IMR-90 (cell line): ENCODE data around the gene GNE. TPM values are rescaled to one million over a fixed set of nuclear protein-coding genes. Genes with fewer than 3 reads are reported as not detected.

Experiments used
- ATAC-seq: fragments of 200-7000 bp; cut with Tn5 transposase; 2 replicates; pipeline ENCODE4 v1.9.1; 2020; ENCODE audit warnings: low read depth, mild to moderate bottlenecking, moderate library complexity
- BruUV-seq: library from RNA; stranded (reverse); fragments of 400-500 nt; replicated peaks from 2 replicates; lab custom pipeline; 2021; lab: Mats Ljungman, UMichigan
- CTCF ChIA-PET: fragments of 300-600 bp; formaldehyde crosslinking; extraction: SDS; loops from one replicate; lab custom pipeline; 2021; ENCODE audit warnings: antibody characterized with exemption; lab: Yijun Ruan, JAX
- POLR2A ChIA-PET: fragments of 300-600 bp; sonication (Branson Sonifier 250); formaldehyde crosslinking; loops from one replicate; lab custom pipeline; 2022; ENCODE audit warnings: antibody characterized with exemption; ENCODE audit not compliant: unreplicated experiment; lab: Charles Lee
- DNase-seq: peaks from one replicate; pipeline ENCODE4 v3.0.0; 2013
- H2AFZ ChIP-seq: replicated peaks from 2 replicates; pipeline ENCODE3; 2013; ENCODE audit warnings: low read length, mild to moderate bottlenecking; ENCODE audit not compliant: poor library complexity
- H2AK5ac ChIP-seq: 2 replicates; pipeline ENCODE4 v1.6.1; 2013; ENCODE audit warnings: low read depth, low read length, inconsistent platforms
- H2AK9ac ChIP-seq: replicated peaks from 2 replicates; pipeline ENCODE3; 2013; ENCODE audit warnings: mild to moderate bottlenecking, low read depth, low read length, moderate library complexity; ENCODE audit not compliant: poor library complexity
- H2BK120ac ChIP-seq: 2 replicates; pipeline ENCODE4 v1.6.1; 2013; ENCODE audit warnings: low read depth, low read length, inconsistent platforms
- H2BK15ac ChIP-seq: 3 replicates; pipeline ENCODE4 v1.6.1; 2013; ENCODE audit warnings: low read depth, low read length, inconsistent platforms
- H2BK20ac ChIP-seq: 2 replicates; pipeline ENCODE4 v1.6.1; 2013; ENCODE audit warnings: low read depth, mild to moderate bottlenecking, inconsistent platforms, low read length, moderate library complexity
- H2BK5ac ChIP-seq: 2 replicates; pipeline ENCODE4 v1.6.1; 2013; ENCODE audit warnings: mild to moderate bottlenecking, low read depth, low read length, inconsistent platforms; ENCODE audit not compliant: poor library complexity, severe bottlenecking
- H3K14ac ChIP-seq: replicated peaks from 2 replicates; pipeline ENCODE4 v1.6.1; 2013; ENCODE audit warnings: low read depth, low read length, inconsistent platforms
- H3K18ac ChIP-seq: 2 replicates; pipeline ENCODE4 v1.6.1; 2013; ENCODE audit warnings: low read depth, low read length, control low read depth
- H3K23ac ChIP-seq: 2 replicates; pipeline ENCODE4 v1.6.1; 2013; ENCODE audit warnings: low read depth, low read length, inconsistent platforms
- H3K27ac ChIP-seq: 2 replicates; pipeline ENCODE4 v1.5.1; 2013; ENCODE audit warnings: mild to moderate bottlenecking, control low read depth, low read length; ENCODE audit not compliant: insufficient read depth
- H3K27me3 ChIP-seq: 2 replicates; pipeline ENCODE4 v1.6.1; 2013; ENCODE audit warnings: low read length; ENCODE audit not compliant: control insufficient read depth, insufficient read depth
- H3K36me3 ChIP-seq: 2 replicates; pipeline ENCODE4 v1.6.1; 2013; ENCODE audit warnings: low read length, mixed read lengths; ENCODE audit not compliant: control insufficient read depth, insufficient read depth
- H3K4ac ChIP-seq: 2 replicates; pipeline ENCODE4 v1.6.1; 2013; ENCODE audit warnings: low read depth, low read length, inconsistent platforms
- H3K4me1 ChIP-seq: 2 replicates; pipeline ENCODE4 v1.6.1; 2013; ENCODE audit warnings: low read length, mixed read lengths; ENCODE audit not compliant: control insufficient read depth, insufficient read depth
- H3K4me2 ChIP-seq: 2 replicates; pipeline ENCODE4 v1.6.1; 2013; ENCODE audit warnings: low read depth, mild to moderate bottlenecking, control low read depth, low read length, moderate library complexity
- H3K4me3 ChIP-seq: 2 replicates; pipeline ENCODE4 v1.5.1; 2013; ENCODE audit warnings: low read depth, mild to moderate bottlenecking, control low read depth, low read length, moderate library complexity; ENCODE audit not compliant: insufficient read depth
- H3K56ac ChIP-seq: 2 replicates; pipeline ENCODE4 v1.6.1; 2013; ENCODE audit warnings: low read length, inconsistent platforms; ENCODE audit not compliant: insufficient read depth; ENCODE audit errors: extremely low read depth
- H3K79me1 ChIP-seq, 2 experiments: 2 replicates each; pipeline ENCODE4 v1.6.1; 2013; ENCODE audit warnings: low read length in 2 of 2, inconsistent platforms in 1 of 2, low read depth in 1 of 2
- H3K9ac ChIP-seq: 2 replicates; pipeline ENCODE4 v1.6.1; 2013; ENCODE audit warnings: low read depth, low read length, control low read depth
- H3K9me1 ChIP-seq: 2 replicates; pipeline ENCODE4 v1.6.1; 2013; ENCODE audit warnings: low read length, inconsistent platforms; ENCODE audit not compliant: insufficient read depth
- H3K9me3 ChIP-seq: 2 replicates; pipeline ENCODE4 v1.6.1; 2013; ENCODE audit warnings: low read length; ENCODE audit not compliant: control insufficient read depth, insufficient read depth
- H4K20me1 ChIP-seq: 2 replicates; pipeline ENCODE4 v1.6.1; 2013; ENCODE audit warnings: low read length, inconsistent platforms; ENCODE audit not compliant: insufficient read depth
- H4K5ac ChIP-seq: 2 replicates; pipeline ENCODE4 v1.6.1; 2013; ENCODE audit warnings: mild to moderate bottlenecking, low read depth, low read length, control low read depth
- H4K8ac ChIP-seq, 2 experiments: 2 replicates each; pipeline ENCODE4 v1.6.1; 2013; ENCODE audit warnings: low read depth in 2 of 2, low read length in 2 of 2, control low read depth in 1 of 2, inconsistent platforms in 1 of 2
- H4K91ac ChIP-seq: 2 replicates; pipeline ENCODE4 v1.6.1; 2013; ENCODE audit warnings: low read depth, low read length, inconsistent platforms; ENCODE audit not compliant: insufficient read depth
- FOS ChIP-seq: fragments of 150-350 bp; IDR thresholded peaks from 2 replicates; pipeline ENCODE4 v1.6.1; 2016; ENCODE audit warnings: low read depth, low read length
- POLR2A ChIP-seq: IDR thresholded peaks from 2 replicates; pipeline ENCODE4 v1.6.1; 2012; ENCODE audit warnings: mild to moderate bottlenecking, low read depth, low read length
- WGBS, 2 experiments: methylation state at CpG; one replicate each; pipeline versions ENCODE4 v1.1.5 to v1.1.7; 2013; ENCODE audit warnings: missing lambda C conversion rate in 2 of 2; ENCODE audit not compliant: insufficient read length in 1 of 2; ENCODE audit errors: extremely low coverage in 2 of 2; 5-methylcytosine and 5-hydroxymethylcytosine counted together
- dilution Hi-C: fragments of 300-500 bp; cut with HindIII; formaldehyde crosslinking; loops from one replicate; pipeline ENCODE4 v1.14.3; 2018; ENCODE audit warnings: low sequenced_read_pairs; ENCODE audit not compliant: unreplicated experiment
- in situ Hi-C: fragments of 300-500 bp; cut with MboI; formaldehyde crosslinking; loops from 3 replicates; pipeline ENCODE4 v1.14.3; 2019; ENCODE audit warnings: low sequenced_read_pairs, inconsistent platforms, mixed read lengths
- intact Hi-C: fragments of 100-400 bp; cut with micrococcal nuclease; formaldehyde crosslinking; loops from 2 replicates; pipeline ENCODE4 v1.10.0; 2022
- polyA plus RNA-seq, 3 experiments: library from polyadenylated mRNA; depleted of rRNA; stranded (reverse); fragments of >200 nt; gene quantifications; 2 replicates each; pipeline ENCODE4 v1.2.3, GENCODE V29; 2012; ENCODE audit warnings: low replicate concordance in 1 of 3
- total RNA-seq: library from RNA; depleted of rRNA; stranded (reverse); fragments of >200 nt; gene quantifications from 2 replicates; pipeline ENCODE4 v1.2.3, GENCODE V29; 2012

GNE gene
- total and polyA plus RNA-seq, 2 of the 4 experiments (the other 2 are of a cell fraction) = 11.7 to 34.1 TPM

GRCh38 chr9:36263683-36264082, 5.4 kb upstream of the GNE start:
- H2BK5ac ChIP-seq = no peak overlapping the region
- H3K23ac ChIP-seq = no peak overlapping the region
- no peaks in the 10 kb centered on the region for H3K27me3 ChIP-seq
- H3K4ac ChIP-seq = no peak overlapping the region
- no peak for TF ChIP-seq FOS
- TF ChIP-seq POLR2A = no peak
- ATAC-seq (no peak), DNase-seq (no peak)
- no peak overlapping the region for H3K18ac ChIP-seq
- dilution Hi-C loops = no loop called here
- H2BK20ac ChIP-seq = no peak overlapping the region
- ChIA-PET POLR2A (no interaction called here), CTCF (no interaction called here)
- H3K56ac ChIP-seq = no peak overlapping the region
- no peaks in the 10 kb centered on the region for H4K20me1 ChIP-seq
- intact Hi-C loops = no loop called here
- H3K4me2 ChIP-seq = no peak overlapping the region
- no peaks in the 10 kb centered on the region for H3K4me1 ChIP-seq
- H3K9ac ChIP-seq = no peak overlapping the region
- no peak overlapping the region for H2AK5ac ChIP-seq
- H3K79me1 ChIP-seq = peaks cover 0 to 8% of the 10 kb centered on the region in 2 experiments
- in situ Hi-C loops = no loop called here
- no peak overlapping the region for H4K5ac ChIP-seq
- WGBS, 2 experiments = no CpG with 5 or more reads among the region's 2 CpGs
- H3K27ac ChIP-seq = no peak overlapping the region
- no peak overlapping the region for H4K91ac ChIP-seq
- H2AK9ac ChIP-seq = peak overlapping the region; percentile 42
- H3K36me3 ChIP-seq = no peaks in the 10 kb centered on the region
- H3K9me1 ChIP-seq = 0 out of 2 replicates have a peak, but pooled peaks cover 2% of the 10 kb centered on the region
- no peaks in the 10 kb centered on the region for H3K9me3 ChIP-seq
- BruUV-seq = no TSS peak
- H4K8ac ChIP-seq = no peak overlapping the region
- H2BK120ac ChIP-seq = no peak overlapping the region
- H2AFZ ChIP-seq = no peak overlapping the region
- no peak overlapping the region for H2BK15ac ChIP-seq
- H3K4me3 ChIP-seq = no peak overlapping the region
- no peak overlapping the region for H3K14ac ChIP-seq
